ENCODE data around the gene MYO18B.
A peak's percentile ranks its signal among the peaks of the same experiment; 100 is the strongest.

The MYO18B gene

DNA sequence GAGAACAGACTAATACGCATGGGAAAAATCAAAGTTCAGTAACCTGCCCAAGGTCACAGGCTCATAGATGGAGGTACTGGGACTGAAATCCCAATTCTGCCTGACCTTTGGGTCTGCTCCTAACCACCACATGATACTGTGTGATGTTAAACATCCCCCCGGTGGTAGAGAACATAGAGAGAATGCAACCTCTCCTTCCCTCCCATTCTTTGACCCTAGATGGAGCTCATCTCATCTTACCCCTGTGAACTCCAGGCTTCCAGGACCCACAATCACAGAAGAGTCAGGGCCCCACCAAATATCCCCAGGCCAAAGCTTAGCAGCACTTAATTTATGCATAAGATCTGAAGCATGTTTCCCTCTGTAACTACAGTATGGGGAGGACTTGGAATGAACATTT is 198.5 kb downstream of the MYO18B start:
- DNase-seq: no peak

DNA sequence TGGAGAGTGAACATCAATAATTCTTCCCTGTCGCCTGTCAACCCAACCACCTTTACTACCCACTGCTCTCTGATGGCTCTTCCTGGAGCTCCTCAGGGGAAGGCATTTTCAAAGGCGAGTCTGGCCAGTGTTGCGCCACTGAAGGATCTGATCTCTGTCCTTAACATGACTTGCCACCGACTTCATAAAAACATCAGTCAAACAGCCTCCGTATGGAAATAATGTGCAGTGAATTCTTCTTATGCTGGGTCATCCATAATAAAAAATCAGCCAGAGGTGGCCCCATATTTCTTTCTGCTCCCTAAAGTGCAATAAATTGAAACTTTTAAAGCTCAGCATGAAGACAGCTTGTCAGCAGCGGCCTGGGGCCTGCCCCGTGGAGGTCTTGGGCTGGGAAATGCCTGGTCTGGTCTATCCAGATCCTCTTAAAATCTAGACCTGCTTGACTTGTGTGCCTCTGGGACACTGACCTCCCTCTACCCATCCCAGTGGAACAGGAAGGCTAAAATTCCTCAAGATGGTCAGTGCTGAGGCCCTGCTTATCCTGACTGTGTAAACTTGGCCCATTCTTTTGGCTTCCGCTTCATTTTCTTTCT is 199.5 kb downstream of the MYO18B start:
- no peak for DNase-seq

DNA sequence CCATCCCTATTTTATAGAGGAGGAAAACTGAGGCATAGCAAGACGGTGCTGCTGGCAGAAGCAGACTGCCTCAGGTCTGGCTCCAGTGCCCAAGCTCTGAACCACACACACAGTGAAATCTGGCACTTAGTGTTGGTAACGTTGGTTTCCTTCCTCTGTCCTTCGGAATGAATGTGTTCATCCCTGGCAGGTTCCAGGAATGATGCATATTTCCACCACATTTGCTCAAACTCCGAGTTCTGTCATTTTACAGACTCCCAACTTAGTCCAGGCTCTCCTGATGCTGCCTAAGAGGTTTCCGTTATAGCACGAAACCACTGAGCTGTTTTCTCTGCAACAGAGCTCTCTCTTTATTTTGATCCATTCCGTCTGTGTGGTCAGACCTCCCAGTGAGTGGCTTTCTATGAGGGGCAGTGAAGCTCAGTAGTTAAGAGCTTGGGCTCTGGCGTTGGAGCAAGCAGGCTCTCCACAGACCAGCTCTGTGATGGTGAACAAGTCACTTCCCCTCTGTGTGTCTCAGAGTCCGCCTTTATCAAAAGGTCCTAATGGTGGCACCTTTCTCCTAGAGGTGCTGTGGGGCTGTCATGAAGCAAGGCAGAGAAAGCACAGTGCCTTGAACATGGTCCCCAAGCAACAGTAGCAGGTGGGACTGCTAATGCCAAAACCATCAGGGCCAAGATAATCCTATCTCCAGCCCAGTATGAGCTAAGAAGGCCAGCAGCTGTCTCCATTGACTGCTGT is 200.3 kb downstream of the MYO18B start:
- DNase-seq: no peak

DNA sequence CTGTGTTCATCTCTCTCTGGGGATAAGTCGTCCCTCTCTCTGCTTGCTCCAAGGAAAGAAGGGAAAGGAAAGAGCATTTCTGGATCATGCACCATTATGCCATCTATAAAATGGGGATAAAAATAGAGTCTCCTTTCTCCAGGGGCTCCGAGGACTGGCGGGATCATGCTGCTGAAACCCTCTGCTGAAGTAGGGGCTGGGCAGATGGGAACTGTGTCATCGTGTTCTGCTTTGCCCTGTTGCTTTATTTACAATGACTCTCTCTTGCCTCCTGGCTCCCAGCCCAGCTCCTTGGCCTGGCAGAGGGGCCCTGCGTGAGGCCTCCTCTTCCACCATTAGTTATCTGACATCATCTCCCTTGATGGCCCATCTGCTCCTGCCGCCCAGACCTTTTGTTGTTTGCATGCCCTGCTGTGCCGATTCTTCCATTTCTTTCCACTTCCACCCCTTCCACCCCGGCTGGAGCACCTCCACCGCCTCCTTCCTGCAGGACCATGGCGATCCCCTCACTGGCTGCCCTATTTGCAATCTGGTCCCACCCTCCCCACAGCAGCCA is 200.9 kb downstream of the MYO18B start:
- DNase-seq: peak in 41 of 51 donors; percentile 3 to 72 (median 34)

DNA sequence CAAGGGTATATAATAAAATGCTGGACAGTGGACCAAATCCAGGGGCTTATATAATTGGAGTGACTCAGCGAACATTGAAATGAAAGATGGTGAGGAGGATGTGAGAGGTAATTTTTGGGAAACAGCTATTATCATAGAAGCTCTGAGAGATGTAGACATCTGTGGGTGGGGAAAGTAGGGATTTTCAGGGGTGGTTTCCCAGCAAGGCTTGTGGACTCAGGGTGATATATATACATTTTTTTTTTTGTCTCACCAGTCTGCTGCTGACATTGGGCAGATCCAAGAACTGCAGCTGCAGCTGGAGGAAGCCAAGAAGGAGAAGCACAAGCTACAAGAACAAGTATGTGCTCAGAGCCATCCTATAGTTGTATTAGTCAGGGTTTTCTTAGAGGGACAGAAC is 208.1 kb downstream of the MYO18B start:
- no peak for DNase-seq

DNA sequence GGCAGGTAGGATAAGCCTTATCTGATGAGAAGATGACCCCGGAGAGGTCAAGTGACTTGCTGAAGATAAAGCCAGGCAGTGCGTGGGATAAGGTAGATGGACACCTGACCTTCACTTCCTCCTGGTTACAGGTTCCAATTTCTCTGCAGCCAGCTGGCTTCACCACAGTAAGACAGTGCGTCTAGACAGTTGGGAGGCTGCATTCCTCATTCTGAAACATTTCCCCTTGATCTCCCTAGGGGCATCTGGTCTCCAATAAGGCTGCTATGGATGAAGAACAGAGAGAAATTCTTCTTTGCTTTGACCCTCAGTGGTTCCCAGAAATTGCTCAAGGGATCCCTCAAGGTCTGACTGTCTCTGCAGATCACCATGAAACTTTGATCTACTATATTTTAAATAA is 211.3 kb downstream of the MYO18B start:
- DNase-seq: no peak

DNA sequence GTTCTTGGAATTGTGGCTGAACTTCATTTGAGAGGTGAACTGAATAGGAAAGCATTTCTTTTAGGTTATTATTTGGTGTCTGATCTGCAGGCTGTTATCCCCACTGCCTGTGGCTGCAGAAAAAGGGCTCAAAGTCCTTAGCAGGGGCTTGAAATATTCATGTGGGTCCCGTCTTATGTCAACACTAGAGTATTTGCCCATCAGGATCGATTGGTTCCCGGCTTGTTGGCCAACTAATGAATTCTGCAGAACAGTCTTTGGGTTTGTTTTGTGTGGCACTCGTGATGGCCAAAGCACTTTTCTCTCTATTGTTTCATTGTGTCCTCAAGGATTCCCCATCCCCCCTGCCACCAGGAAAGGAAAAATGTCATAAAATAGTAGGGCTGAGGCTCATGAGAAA is 211.9 kb downstream of the MYO18B start:
- peak in 2 of 51 donors; percentile 2 to 45 for DNase-seq

DNA sequence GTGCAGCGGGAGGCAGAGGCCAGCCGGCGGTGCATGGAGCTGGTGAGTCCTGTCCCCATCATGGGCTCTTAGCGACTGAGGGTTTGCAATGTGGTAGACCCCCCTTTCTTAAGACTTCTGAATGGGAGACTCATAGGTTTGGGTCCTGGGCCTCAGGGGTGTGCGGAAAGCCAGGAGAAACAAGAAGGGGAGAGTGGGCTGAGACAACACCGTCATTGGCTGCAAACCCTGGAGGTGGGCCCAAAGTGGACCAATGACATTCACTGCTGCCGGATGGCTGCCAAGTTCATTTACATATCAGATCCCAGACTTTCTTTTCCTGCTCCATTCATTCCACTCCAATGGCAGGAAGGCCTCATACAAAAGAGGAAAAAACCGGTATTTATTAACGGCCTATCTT is 213.3 kb downstream of the MYO18B start:
- DNase-seq: no peak

DNA sequence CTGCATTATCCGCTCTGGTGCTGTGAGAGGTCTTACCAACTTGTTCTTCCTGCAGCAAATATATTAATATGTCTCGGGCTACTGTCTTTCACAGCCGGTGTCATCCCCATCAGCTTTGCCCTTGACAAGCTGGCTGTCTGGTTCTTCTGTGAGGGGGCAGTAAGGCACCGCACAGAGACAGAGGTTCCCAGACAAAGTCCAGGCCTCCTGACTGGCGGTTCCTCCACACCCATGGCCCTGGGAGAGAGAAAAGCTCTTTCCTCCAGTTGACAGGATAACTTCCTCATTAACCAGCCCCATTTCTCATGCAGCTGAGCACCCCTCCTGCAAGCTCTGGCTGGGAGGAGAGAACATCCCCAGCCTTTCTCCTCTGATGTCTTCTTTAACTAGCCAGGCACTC is 214.8 kb downstream of the MYO18B start:
- no peak for DNase-seq

DNA sequence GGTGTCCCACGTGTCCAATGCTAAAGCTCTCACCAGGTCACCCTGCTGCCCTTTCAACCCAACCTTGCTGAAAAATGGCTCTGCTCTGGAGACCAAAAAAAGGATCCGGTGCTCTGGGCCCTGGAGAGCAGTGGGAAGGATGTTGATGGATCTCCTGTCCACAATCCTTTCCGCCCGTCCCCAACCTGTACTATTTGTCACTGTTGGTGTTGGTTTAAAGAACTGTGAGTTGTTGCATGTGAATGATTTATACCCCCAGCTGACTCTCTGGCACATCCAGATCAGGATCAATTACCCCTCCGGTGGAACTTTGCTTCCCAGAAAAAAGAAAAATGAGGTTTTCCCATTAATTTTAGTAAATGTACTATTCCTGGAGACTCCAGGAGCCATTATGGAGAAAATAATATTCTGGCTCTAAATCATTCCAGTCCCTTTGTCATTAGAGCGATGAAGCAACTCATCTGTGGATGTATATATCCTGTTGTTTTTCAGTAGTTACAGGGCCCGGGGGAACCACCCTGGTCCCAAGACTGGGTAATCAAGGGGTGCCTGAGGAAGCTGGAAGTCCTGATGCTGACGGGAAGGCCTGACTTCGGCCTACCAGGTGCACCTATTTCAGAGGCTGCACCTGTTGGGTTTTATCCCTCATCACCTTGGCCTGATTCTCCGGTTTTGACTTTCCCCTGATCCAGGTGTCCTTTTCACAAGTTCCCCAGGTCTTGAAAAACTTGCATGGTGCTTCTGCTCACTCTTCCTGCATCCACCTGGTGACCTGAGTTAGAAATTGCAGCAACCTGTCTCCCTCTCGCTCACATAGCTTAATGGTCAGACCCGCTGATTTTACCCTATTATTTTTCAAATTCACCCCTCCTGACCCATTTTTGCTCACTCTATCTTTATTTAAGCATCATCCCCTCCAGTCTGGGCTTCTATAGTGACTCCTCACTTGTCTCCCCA is 218.1 kb downstream of the MYO18B start:
- no peak for DNase-seq

DNA sequence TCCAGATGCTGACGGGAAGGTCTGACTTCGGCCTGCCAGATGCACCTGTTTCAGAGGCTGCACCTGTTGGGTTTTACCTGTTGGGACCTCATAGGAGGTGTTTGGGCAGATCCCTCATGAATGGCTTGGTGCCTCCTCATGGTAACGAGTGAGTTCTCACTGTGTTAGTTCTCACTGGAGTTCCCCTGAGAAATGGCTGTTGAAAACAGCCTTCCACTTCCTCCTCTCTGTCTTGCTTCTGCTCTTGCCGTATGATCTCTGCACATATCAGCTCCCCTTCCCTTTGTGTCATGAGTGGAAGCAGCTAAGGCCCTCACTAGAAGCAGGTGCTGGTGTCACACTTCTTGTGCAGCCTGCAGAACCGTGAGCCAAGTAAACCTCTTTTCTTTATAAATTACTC is 219.7 kb downstream of the MYO18B start:
- no peak for DNase-seq

DNA sequence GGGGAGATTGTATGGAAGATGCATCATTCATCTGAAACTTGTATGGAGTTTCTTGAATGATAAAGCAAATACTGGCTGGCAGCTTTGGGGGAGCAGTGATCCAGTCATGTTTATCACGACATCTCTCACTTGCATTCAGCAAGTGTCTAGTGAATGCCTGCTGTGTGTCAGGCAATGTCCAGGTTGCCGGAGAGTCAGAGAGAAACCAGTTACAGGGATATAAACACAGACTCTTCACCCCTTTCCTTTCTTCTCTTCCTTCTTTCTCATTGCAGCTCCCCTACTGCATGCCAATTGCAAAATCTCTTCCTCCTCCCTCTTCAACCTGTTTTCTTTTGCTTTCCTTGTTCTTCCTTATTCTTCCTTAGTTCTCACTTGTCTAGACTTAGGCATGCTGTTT is 220.7 kb downstream of the MYO18B start:
- DNase-seq: no peak

DNA sequence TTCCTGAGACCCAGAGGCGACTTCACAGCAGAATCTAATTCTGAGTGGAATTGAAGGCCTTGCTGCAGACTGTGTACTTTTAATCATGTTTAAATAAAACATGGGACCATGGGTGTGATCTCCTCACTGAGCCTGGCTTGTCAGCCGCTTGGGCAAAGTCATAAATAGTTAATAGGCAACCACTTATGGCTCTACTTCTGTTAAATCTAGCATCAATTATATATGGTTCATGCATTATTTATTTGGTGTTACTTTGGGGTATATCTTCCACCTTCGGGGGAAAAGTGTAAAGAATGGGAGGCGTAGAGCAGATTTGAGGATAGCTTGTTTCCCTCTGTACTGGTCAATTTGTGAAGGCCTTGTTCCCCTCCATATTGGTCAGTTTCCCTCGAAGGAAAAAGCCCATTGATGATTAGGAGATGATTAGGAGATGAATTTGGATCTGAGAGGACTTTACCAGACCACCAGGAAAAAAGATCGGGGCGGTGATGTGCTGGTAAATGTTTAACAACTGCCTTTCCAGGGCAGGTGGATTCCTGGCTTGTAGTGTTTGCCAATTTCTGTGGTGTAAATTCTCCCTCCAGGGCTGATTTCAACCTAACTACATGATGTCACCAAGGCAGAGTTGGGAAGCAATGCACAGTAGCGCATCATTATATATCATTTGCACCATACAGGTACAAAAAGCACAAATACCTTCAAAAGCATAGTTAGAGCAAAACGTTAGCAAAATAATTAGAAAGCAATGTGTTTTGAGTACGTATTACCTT is 223.2 kb downstream of the MYO18B start:
- DNase-seq: no peak

DNA sequence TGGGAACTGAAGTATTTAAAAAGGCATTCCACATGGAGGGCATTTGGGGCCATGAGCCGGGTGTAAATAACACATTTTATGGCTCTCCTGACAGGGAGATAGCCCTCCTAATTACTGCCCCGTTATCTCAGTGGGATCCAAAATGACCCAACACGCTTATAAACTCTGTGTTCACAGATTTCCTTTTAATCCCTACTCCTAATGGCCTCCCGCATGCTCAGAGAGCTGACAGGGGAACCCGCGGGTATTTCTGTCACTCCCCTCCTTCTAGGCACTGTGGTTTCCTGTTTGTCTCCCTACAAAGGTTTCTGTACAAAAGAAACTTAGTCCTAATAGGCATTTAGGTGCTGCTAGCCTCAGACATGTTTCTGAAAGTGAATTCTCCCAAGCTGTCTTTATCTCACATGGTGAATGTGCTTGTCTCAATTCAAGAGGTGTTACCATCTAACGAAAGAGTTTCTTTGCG is 224.5 kb downstream of the MYO18B start:
- DNase-seq: no peak

DNA sequence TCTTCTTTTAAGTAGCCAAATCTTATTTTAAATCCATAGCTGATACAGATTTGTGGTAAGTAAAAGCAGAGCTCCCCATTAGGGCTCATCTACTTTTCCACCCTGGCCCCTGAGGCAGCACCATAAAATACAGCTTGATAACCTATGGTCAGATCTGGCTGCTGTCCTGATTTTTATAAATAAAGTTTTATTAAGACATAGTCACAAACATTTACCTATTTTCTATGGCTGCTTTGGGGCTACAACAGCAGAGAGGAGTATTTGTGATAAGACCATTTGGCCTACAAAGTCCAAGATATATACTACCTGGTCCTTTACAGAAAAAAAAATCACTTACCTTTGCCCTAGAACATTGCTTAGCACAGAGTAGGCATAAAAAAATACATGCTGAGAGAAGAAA is 227.3 kb downstream of the MYO18B start:
- no peak for DNase-seq

DNA sequence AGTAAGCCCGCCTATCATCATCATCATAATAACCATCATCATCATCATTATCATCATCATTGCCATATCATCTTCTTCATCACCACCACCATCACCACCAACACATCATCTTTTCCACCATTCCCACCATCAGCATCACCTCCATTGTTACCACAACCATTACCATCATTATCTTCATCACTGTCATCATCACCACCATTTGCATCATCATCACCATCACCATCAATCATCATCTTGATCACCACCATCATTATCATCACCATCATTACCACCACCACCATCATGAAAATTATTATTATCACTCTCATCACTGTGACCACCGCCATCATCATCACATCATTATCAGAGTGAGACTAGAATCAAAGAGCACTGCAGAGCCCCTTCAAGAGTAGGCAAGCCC is 227.9 kb downstream of the MYO18B start:
- no peak for DNase-seq

DNA sequence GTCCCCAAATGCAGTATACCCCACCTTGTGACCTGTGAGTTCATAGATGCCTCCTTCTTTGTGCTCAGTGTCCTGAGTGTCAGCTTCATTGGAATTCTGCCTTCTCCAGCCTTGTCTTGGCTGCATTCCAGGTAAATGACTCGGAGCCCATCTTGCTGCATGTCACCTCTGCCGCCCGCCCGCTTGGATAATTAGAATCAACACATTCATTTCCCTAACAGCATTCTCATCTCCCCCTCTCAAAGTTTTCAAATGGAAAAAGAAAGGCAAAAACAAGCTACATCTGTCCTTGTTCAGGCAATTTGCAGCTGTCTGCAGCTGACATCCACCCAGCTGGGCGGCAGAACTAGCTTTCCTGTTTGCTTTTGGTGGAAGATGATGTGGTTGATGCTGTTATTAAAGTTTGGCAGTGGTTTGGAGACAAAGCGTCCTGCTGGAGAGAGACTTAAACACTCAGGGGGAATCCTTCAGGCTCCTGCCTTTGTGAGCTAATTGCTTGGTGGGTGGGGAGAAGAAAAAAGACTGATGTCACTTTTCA is 228.5 kb downstream of the MYO18B start:
- peak in 12 of 51 donors; percentile 2 to 54 (median 14) for DNase-seq

DNA sequence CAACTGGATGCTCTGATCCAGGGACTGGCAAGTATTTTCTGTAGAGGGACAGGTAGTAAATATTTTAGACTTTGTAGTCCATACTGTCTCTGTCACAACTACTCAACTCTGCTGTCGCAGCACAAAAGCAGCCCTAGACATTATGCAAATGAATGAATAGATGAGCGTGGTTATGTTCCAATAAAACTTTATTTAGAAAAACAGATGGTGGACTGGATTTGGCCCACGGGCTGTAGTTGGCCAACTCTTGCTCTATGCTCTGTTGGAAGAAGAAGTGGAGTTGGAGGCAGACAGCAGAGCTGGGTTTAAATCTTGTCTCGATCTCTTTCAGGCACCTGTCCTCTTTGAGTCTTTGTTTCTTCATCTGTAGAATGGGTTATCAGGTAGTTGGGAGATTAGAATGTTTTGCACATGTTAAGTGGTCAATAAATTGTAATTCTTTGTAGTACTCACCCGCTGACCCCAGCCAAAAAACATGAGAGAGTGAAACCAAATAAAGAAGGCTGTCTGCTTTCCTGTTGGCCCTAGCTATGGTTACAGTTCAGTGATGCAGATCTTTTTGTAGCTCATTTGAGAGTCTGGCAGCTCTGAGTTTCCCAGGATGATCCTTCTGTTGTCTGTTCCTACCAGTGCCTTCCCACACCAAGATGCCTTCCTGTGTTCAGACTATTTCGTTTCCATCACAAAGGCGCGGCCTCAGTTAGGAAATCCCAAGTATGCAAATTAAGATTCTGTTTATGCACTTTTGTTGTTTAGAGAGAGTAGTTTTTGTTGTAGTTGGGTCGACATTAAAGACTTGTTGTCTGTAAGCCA is 229.2 kb downstream of the MYO18B start:
- DNase-seq: no peak

DNA sequence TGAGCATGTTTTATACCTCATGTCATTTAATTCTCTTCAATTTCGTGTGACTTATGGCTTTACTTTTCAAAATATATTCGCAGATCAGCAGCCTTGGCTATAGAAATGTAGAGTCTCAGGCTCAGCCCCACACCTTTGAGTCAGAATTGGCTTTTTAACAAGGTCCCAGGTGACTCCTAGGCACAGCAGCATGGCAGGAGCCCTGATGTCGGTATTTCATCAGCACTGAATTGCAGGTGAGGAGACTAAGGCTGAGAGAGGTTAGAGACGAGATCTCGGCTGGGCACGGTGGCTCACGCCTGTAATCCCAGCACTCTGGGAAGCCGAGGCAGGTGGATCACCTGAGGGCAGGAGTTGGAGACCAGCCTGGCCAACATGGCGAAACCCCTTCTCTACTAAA is 230.4 kb downstream of the MYO18B start:
- DNase-seq: no peak

DNA sequence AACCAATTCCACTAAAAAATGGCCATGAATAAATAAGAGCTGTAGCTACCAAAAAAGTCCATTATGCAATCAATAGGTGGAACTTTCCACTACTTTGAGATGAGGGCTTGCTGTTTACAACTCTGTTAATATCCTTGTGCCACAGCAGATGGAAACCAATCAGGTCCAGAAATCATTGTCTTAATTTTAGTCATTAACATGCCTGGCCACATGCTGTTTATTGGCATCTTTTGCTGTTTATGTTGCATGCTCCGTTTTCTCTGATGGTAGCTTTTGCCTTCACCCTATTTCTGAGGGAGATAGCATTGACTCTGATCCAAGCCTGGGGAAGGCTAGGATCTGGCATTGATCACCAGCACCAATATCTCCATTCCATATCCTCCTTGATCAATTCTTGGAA is 234.4 kb downstream of the MYO18B start:
- DNase-seq: no peak
